HUES64 (cell line): Measurements from ENCODE around the gene CXCL17.
"Not testable (repeated sequence)": the region's sequence is repeated elsewhere in the genome, so short reads cannot be mapped to it uniquely, and the experiment has no call there.

Experiments
- H3K27ac ChIP-seq: 2 replicates; pipeline ENCODE4 v1.7.0; 2013; ENCODE audit warnings: low read depth, low read length, inconsistent platforms
- H3K27me3 ChIP-seq: 2 replicates; pipeline ENCODE4 v1.6.1; 2013; ENCODE audit warnings: mild to moderate bottlenecking, low read length; ENCODE audit not compliant: insufficient read depth
- H3K36me3 ChIP-seq: 2 replicates; pipeline ENCODE4 v1.6.1; 2013; ENCODE audit warnings: mild to moderate bottlenecking, low read length; ENCODE audit not compliant: insufficient read depth
- H3K4me1 ChIP-seq: 2 replicates; pipeline ENCODE4 v1.6.1; 2013; ENCODE audit warnings: mild to moderate bottlenecking, low read length, moderate library complexity; ENCODE audit not compliant: insufficient read depth
- H3K4me3 ChIP-seq: 2 replicates; pipeline ENCODE4 v1.5.1; 2013; ENCODE audit warnings: mild to moderate bottlenecking, low read length, moderate library complexity
- H3K9ac ChIP-seq: 2 replicates; pipeline ENCODE4 v1.6.1; 2013; ENCODE audit warnings: mild to moderate bottlenecking, low read depth, low read length
- H3K9me3 ChIP-seq: 2 replicates; pipeline ENCODE4 v1.6.1; 2013; ENCODE audit warnings: low read depth, low read length; ENCODE audit not compliant: insufficient read depth
- WGBS: fragments of 150-250, 120-280 bp; methylation state at CpG from one replicate; pipeline ENCODE4 v1.1.7; 2013; ENCODE audit warnings: missing lambda C conversion rate; 5-methylcytosine and 5-hydroxymethylcytosine counted together

CXCL17 gene

DNA sequence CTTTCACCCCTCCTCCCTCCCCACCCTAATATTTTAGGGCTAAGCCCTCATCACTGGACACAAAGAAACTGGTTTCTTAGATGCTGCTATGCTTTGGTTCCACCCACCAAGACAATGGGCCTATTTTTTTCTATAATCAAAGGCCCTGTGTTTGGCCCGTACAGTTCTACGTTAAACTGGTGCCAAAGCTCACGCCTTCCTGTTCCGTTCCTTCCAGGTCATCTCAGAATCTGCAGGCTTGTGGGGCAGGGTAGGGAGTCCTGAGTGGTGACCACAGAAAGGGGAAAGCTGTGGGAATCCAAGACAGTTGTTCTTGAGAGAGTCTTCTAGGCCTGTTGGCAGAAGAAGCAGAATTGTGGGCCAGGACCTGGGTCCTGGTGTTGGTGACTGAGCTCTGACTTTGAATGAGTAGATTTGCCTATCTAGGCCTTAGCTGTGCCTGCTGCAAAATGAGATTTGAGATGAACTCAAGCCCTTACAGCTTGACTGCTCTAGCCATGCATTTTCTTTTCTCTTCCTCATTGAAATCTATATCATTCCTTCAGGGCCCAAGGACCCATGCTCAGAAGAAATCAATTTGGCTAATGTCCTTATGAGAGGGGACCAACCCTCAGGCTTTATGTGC is 19.1 kb upstream of the CXCL17 start:
- Histone ChIP-seq H3K36me3 (no peaks in the 10 kb centered on the region), H3K27ac (no peak overlapping the region), H3K4me1 (peaks cover 11% of the 10 kb centered on the region), H3K27me3 (no peaks in the 10 kb centered on the region), H3K4me3 (no peak overlapping the region), H3K9ac (no peak overlapping the region), H3K9me3 (no peaks in the 10 kb centered on the region)
- 97% methylated on average over 4 of the region's 4 CpGs for WGBS

DNA sequence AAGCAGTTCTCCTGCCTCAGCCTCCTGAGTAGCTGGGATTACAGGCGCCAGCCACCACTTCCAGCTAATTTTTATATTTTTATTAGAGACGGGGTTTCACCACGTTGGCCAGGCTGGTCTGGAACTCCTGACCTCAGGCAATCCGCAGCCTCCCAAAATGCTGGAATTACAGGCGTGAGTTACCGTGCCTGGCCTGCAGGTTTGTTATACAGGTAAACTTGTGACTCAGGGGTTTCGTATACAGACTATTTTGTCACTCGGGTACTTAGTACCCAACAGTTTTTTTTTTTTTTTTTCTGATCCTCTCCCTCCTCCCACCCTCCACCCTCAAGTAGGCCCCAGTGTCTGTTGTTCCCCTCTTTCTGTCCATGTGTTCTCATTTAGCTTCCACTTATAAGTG is 18.5 kb upstream of the CXCL17 start:
- H3K9ac ChIP-seq, H3K4me1 ChIP-seq, H3K4me3 ChIP-seq, H3K27me3 ChIP-seq, H3K9me3 ChIP-seq, H3K36me3 ChIP-seq, H3K27ac ChIP-seq: not testable (repeated sequence)
- 94% methylated on average over 8 of the region's 8 CpGs for WGBS

DNA sequence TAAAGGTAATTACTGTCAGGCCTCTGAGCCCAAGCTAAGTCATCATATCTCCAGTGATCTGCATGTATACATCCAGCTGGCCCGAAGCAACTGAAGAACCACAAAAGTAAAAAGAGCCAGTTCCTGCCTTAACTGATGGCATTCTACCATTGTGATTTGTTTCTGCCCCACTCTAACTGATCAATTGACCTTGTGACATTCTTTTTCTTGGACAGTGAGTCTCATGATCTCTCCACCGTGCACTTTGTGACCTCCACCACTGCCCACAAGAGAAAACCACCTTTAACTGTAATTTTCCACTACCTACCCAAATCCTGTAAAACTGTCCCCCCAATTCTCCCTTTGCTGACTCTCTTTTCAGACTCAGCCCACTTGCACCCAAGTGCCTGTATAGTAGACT is 17.2 kb upstream of the CXCL17 start:
- 94% methylated on average over 2 of the region's 2 CpGs for WGBS
- Histone ChIP-seq H3K4me1 (peaks cover 3% of the 10 kb centered on the region; the same call in 1 of the 2 replicates), H3K9me3 (no peaks in the 10 kb centered on the region), H3K27ac (no peak overlapping the region), H3K4me3 (no peak overlapping the region), H3K9ac (no peak overlapping the region), H3K27me3 (no peaks in the 10 kb centered on the region), H3K36me3 (no peaks in the 10 kb centered on the region)

DNA sequence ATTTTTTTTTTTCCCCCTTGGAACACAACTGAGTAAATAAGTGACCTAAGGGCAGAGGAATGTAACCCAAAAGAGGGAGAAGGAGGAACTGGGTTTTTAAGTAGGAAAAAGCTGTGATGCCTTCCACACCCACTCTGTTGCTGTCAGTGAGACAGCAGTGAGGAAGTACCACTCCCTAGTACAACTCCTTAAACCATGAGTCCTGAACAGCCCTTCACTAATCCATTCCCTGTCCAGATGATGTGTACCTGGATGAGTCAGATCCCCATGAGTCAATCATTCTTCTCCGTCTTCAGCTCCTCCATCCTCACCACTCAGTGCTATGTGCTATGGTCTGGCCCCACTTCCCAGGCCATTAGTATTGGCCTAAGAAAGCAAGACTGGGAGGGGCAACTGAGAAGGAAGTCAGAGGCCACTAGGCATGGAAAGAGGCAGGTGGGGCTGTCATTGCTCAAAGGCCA is 12.9 kb upstream of the CXCL17 start:
- Histone ChIP-seq H3K9ac (no peak overlapping the region), H3K4me3 (no peak overlapping the region), H3K27me3 (no peaks in the 10 kb centered on the region), H3K36me3 (no peaks in the 10 kb centered on the region), H3K4me1 (peaks cover 14% of the 10 kb centered on the region), H3K27ac (no peak overlapping the region), H3K9me3 (no peaks in the 10 kb centered on the region)
- 92% methylated on average over 1 of the region's 1 CpG for whole genome bisulfite sequencing

DNA sequence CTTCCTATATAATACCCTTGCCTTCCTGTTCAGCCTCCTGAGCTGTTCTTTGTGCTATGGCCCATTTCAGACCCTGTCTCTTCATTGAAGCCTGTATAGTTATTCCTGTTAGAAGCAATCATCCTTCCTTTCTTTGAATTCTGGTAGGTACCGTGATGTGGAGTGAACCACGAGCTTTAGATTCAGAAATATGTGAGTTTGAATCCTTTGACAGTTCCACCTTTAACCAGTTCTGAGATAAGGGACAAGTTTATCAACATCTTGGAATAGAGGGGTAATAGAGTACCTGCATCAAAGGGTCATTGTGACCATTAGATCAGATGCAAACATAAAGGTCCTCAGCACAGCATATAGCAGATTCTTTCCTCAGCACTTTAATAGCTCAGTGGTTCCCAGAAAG is 12.3 kb upstream of the CXCL17 start:
- WGBS: 93% methylated on average over 2 of the region's 2 CpGs
- H3K27ac ChIP-seq: no peak overlapping the region
- no peaks in the 10 kb centered on the region for H3K9me3 ChIP-seq

DNA sequence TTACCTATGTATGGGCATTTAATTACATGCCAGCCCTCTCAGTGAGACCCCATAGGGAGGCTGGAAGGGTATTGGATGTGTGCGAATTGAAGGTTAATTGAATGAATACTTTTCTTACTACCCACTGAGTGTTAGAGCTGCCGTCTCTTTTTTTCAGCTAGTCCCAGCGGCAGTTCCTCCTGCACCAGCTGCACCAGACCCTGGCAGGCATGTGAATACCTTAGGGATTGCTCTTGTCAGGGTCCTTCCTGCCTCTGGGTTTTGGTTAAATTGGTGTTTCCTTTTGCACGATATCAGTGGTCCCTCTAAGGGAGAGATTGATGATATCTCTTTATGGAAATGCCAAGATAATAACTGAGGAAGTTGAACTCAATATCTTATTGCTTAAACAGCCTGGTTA is 9.8 kb upstream of the CXCL17 start:
- Histone ChIP-seq H3K27me3 (no peaks in the 10 kb centered on the region), H3K4me3 (no peak overlapping the region), H3K9ac (no peak overlapping the region), H3K27ac (no peak overlapping the region), H3K4me1 (peaks cover 22% of the 10 kb centered on the region), H3K36me3 (no peaks in the 10 kb centered on the region), H3K9me3 (no peaks in the 10 kb centered on the region)
- WGBS: 42% methylated on average over 3 of the region's 4 CpGs

More for the DNA sequence above, 12.3 kb upstream of the CXCL17 start:
- Histone ChIP-seq H3K27me3 (no peaks in the 10 kb centered on the region), H3K4me3 (no peak overlapping the region), H3K4me1 (peaks cover 16% of the 10 kb centered on the region), H3K36me3 (no peaks in the 10 kb centered on the region), H3K9ac (no peak overlapping the region)

DNA sequence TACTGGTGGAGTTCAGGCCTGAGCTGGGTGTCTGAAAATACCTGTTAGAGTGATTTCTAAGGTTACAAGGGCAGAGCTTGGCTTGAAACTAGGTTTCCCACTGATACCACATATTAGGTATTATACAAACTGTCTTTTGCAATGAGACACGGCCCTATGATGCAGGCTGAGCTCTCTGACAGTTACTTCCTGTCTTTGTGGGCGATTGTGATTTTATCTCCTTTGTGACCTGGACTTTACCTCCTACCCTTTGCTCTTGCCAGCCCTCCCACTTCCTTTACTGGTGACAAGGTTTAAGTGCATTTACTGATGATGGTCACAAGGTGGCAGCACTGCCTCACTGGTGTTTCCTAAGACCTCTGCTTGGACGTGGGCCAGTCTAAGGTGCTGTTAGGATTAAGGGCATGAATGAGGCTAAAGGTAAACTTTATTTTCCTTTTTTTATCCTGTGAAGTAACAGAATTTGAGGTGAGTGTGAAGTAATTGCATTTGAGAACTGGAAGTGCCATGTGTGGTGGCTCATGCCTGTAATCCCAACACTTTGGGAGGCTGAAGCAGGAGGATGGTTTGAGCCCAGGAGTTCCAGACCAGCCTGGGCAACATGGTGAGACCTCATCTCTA is 7.7 kb upstream of the CXCL17 start:
- 2% methylated on average over 3 of the region's 3 CpGs for WGBS
- Histone ChIP-seq H3K4me3 (no peak overlapping the region), H3K36me3 (no peaks in the 10 kb centered on the region), H3K9me3 (no peaks in the 10 kb centered on the region), H3K27ac (no peak overlapping the region), H3K9ac (no peak overlapping the region), H3K27me3 (no peaks in the 10 kb centered on the region), H3K4me1 (peaks cover 19% of the 10 kb centered on the region)

DNA sequence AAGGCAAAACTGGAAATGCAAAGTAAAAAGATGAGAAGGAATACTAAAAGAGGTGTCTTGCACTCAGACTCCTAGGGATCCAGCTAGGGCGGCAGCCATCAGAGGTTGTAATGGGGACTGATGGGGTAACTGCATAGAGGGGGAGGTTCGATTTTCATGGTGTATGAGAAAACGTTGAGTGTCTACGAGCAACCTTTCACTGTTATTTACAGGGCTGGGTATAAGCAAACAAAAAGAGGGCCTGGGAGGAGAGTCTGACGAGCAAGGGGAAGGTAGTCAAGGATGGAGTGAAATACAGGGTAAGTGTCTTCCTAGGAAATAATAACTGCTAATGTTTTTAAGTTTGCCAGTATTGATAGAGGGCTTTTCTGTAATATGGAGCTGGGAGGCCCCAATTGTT is 5.6 kb upstream of the CXCL17 start:
- H3K27me3 ChIP-seq, H3K4me3 ChIP-seq, H3K9me3 ChIP-seq, H3K36me3 ChIP-seq, H3K27ac ChIP-seq, H3K9ac ChIP-seq: not testable (repeated sequence)
- 87% methylated on average over 5 of the region's 5 CpGs for WGBS
- H3K4me1 ChIP-seq: peaks cover 24% of the 10 kb centered on the region

DNA sequence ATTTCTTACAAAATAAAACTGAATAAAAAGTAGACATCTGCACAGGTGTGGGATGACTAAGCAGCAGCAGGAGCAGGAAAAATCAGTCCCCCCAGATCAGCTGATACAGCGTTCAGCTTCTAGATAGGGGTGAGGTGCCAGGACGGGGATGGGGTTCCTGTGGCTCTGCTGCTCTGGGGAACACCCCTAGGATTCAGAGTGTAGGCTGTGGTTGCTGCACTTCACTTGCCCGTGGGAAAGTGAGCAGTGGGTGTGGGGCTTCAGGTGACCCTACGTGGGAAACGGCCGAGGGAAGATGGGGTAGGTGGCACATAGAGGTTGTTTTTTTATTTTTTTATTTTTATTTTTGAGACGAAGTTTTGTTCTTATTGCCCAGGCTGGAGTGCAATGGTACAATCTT is 3.2 kb upstream of the CXCL17 start:
- WGBS: 91% methylated on average over 7 of the region's 7 CpGs
- no peak overlapping the region for H3K27ac ChIP-seq
- H3K4me1 ChIP-seq: peaks cover 17% of the 10 kb centered on the region; the same call in 1 of the 2 replicates
- no peaks in the 10 kb centered on the region for H3K36me3 ChIP-seq
- no peaks in the 10 kb centered on the region for H3K9me3 ChIP-seq
- H3K4me3 ChIP-seq: no peak overlapping the region
- H3K27me3 ChIP-seq: no peaks in the 10 kb centered on the region
- no peak overlapping the region for H3K9ac ChIP-seq

DNA sequence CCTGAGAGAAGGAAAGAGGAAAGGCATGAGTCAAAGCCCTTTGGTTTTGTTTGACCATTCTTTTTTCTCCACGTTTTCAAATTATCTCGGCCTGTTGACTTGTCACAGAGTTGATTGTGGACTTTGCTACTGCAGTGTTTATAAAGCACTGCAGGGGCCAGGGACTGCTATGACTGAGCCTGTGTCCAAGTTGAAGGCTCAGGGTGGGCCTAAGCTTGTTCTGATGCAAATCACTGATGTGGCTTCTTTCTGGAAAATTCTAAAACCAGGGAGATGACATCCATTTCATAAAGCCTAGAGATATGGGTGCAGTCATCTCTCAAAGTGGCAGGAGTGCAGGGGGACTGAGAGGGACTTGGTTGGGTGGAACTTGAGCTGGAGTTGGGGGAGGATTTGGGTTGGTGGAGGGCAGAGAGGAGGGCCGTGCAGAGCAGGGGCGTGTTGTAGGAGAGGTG is 1.2 kb upstream of the CXCL17 start:
- H3K4me3 ChIP-seq: no peak overlapping the region
- 83% methylated on average over 4 of the region's 4 CpGs for WGBS
- no peaks in the 10 kb centered on the region; the same call in 1 of the 2 replicates for H3K27me3 ChIP-seq
- H3K4me1 ChIP-seq: peaks cover 14% of the 10 kb centered on the region; the same call in 1 of the 2 replicates
- no peak overlapping the region for H3K9ac ChIP-seq
- no peak overlapping the region for H3K27ac ChIP-seq
- H3K36me3 ChIP-seq: no peaks in the 10 kb centered on the region
- no peaks in the 10 kb centered on the region for H3K9me3 ChIP-seq

DNA sequence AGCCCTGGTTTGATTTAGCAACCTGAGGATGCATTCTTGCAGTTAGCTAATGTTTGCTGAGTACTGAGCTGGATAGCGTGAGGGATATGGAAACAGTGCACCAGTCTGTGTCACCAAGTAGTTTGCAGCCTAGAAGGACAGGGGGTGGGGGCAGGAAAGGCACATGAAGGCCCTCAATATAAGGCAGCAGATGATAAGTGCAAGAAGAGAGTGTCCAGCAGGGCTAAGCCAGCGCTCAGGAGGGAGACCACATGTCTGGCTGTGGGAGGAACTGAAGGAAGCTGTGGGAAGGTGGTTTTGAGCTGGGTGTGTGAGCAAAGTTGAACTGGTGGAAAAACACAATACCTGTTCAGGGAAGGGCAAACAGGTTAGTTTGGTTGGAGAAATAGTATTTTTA is 1.7 kb downstream of the CXCL17 start:
- H3K4me3 ChIP-seq: no peak overlapping the region
- WGBS: 92% methylated on average over 2 of the region's 2 CpGs
- no peaks in the 10 kb centered on the region; the same call in 1 of the 2 replicates for H3K27me3 ChIP-seq
- H3K36me3 ChIP-seq: no peaks in the 10 kb centered on the region
- H3K4me1 ChIP-seq: peaks cover 9% of the 10 kb centered on the region; the same call in 1 of the 2 replicates
- no peak overlapping the region for H3K9ac ChIP-seq
- no peak overlapping the region for H3K27ac ChIP-seq
- H3K9me3 ChIP-seq: no peaks in the 10 kb centered on the region
